Uterus (tissue), 4 donors: ENCODE results near the gene HTR1E. TPM values are rescaled to one million over a fixed set of nuclear protein-coding genes. Genes with fewer than 3 reads are reported as not detected.
"Not testable (repeated sequence)": the region's sequence is repeated elsewhere in the genome, so short reads cannot be mapped to it uniquely, and the experiment has no call there.

Experiments
- DNase-seq, 2 donors: peaks; one replicate each; pipeline ENCODE4 v3.0.0-alpha.2; 2019 to 2020
- H3K27ac ChIP-seq, 2 donors: fragments of 200-600 bp; sonication (generic); 1 replicate in 1 of 2; 2 replicates in 1 of 2; pipeline ENCODE4 v1.5.1; 2016 to 2018
- H3K27me3 ChIP-seq, 2 donors: fragments of 200-600 bp; sonication (generic); one replicate each; pipeline ENCODE4 v1.5.1; 2018 to 2019; ENCODE audit warnings: control low read depth in 1 of 2
- H3K36me3 ChIP-seq, 2 donors: fragments of 200-600 bp; sonication (generic); one replicate each; pipeline ENCODE4 v1.5.1; 2019; ENCODE audit warnings: control low read depth in 1 of 2
- H3K4me1 ChIP-seq, 2 donors: fragments of 200-600 bp; sonication (generic); one replicate each; pipeline ENCODE4 v1.5.1; 2018 to 2019; ENCODE audit warnings: control low read depth in 1 of 2
- H3K4me3 ChIP-seq, 2 donors: fragments of 200-600 bp; sonication (generic); 1 replicate in 1 of 2; 2 replicates in 1 of 2; pipeline ENCODE4 v1.5.1; 2018 to 2019; ENCODE audit warnings: mild to moderate bottlenecking in 1 of 2
- H3K9me3 ChIP-seq, 2 donors: fragments of 200-600 bp; sonication (generic); one replicate each; pipeline ENCODE4 v1.5.1; 2019; ENCODE audit warnings: control low read depth in 1 of 2
- POLR2A ChIP-seq, 2 donors: fragments of 450-650 bp; IDR thresholded peaks; one replicate each; pipeline ENCODE4 v1.6.1; 2016; ENCODE audit warnings: antibody characterized with exemption in 2 of 2, mild to moderate bottlenecking in 1 of 2, moderate library complexity in 1 of 2
- intact Hi-C: fragments of 100-400 bp; cut with DNase I; formaldehyde crosslinking; loops from one replicate; pipeline ENCODE4 v1.15.1; 2023; ENCODE audit warnings: low total_unique reads
- total RNA-seq, 4 donors: library from RNA; depleted of rRNA in 3 of 4; stranded (reverse); fragments of >200 nt in 3 of 4; gene quantifications; one replicate each; pipeline versions ENCODE4 v1.1.0 to v1.2.4, GENCODE V29; 2014 to 2023
- TF ChIP-seq, protein P1 (sequence below), 4 experiments: fragments of 200-600 bp in 2 of 4; fragments of 450-650 bp in 2 of 4; sonication (generic) in 2 of 4; IDR thresholded peaks; one replicate each; pipeline ENCODE4 v1.5.1; 2016 to 2019; ENCODE audit warnings: antibody characterized with exemption in 4 of 4, mild to moderate bottlenecking in 2 of 4, moderate library complexity in 1 of 4
- donor health status: DM: yes; HTN: yes; CAD: no.

Gene HTR1E, protein sequence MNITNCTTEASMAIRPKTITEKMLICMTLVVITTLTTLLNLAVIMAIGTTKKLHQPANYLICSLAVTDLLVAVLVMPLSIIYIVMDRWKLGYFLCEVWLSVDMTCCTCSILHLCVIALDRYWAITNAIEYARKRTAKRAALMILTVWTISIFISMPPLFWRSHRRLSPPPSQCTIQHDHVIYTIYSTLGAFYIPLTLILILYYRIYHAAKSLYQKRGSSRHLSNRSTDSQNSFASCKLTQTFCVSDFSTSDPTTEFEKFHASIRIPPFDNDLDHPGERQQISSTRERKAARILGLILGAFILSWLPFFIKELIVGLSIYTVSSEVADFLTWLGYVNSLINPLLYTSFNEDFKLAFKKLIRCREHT
- total RNA-seq: 1 to 10 TPM in 1 of 4 donors, not detected in 3; 2.1 TPM

DNA sequence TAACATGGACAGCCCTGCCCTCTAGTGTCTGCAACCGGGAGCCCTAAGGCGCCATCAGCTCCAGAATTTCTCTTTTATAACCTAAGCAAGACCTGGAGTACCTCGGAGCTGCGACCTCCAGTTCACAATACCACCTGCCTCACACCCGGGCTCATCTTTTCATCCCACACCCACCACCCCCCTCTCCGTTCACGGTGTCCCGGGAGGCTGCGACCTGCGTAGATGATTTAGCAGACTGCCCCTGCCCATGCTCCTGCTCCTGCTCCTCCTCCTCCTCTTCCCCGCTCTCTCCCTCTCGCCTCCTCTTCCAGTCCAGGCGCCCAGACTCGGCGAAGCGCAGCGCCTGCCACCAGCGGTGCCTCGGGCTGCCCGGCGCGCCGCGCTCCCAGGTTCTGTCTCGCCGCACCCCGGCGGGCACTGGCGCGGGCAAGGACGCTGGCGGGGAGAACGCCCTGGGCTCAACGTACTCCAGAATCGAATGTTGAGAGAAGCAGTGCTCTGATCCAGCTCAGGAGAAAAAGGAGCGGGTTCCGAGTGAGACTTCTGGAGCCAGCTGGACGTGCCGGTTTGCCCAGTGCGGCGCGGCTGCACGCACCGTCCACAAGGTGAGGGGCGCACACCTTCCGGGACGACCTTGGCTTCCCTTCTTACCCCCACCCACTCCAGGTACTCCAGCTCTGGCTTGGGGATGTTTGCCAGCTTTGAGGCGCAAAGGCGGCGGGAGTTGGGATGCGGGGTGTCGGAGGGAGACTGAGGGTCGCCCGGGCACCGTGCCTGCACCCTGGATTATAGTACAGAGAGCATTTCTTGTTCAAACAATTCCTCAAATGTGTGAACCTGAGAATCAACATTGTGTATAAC is at the start of gene HTR1E:
Gene HTR1E (plus strand): TSS at position 310 of the 861 bp plus-strand sequence. CDS start 77,807 bp downstream, outside the sequence.
- H3K27ac ChIP-seq: peak within 1 kb of the TSS in 1 of 2 donors; percentile 53
- no peaks in the 10 kb centered on the region for H3K4me1 ChIP-seq
- peak; percentile 16 to 39 for DNase-seq
- no peaks in the 10 kb centered on the region for H3K27me3 ChIP-seq
- no peak for TF ChIP-seq POLR2A (IDR thresholded peaks at IDR 0.05)
- TF ChIP-seq, protein P1, sequence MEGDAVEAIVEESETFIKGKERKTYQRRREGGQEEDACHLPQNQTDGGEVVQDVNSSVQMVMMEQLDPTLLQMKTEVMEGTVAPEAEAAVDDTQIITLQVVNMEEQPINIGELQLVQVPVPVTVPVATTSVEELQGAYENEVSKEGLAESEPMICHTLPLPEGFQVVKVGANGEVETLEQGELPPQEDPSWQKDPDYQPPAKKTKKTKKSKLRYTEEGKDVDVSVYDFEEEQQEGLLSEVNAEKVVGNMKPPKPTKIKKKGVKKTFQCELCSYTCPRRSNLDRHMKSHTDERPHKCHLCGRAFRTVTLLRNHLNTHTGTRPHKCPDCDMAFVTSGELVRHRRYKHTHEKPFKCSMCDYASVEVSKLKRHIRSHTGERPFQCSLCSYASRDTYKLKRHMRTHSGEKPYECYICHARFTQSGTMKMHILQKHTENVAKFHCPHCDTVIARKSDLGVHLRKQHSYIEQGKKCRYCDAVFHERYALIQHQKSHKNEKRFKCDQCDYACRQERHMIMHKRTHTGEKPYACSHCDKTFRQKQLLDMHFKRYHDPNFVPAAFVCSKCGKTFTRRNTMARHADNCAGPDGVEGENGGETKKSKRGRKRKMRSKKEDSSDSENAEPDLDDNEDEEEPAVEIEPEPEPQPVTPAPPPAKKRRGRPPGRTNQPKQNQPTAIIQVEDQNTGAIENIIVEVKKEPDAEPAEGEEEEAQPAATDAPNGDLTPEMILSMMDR (IDR thresholded peaks at IDR 0.05): peak; percentile 34 to 75 (median 40)
- peak within 1 kb of the TSS; percentile 41 to 52 for H3K4me3 ChIP-seq
- H3K9me3 ChIP-seq: no peaks in the 10 kb centered on the region
- H3K36me3 ChIP-seq: no peaks in the 10 kb centered on the region
- intact Hi-C loops: no loop called here

DNA sequence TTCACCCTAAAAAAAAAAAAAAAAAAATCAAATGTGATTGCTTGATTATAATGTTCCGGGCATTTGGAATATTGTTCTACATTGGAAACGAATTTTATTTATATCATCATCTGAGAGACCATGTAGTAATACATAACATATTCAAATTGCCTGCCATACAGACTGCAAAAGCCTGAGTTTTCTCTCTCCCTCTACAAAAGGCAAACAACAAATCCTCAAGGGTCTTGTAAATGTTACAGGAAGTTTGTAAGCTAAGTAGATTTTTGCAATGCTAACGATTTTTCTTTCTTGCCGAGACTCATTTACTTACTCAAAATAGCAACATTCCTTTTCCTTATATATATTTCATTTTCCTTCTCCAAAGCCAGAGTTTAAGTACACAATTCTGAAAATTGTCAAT is 49.0 kb upstream of the HTR1E start:
- no peaks in the 10 kb centered on the region for H3K9me3 ChIP-seq
- no peaks in the 10 kb centered on the region for H3K27me3 ChIP-seq
- H3K36me3 ChIP-seq: no peaks in the 10 kb centered on the region
- intact Hi-C loops: no loop called here
- no peak overlapping the region for H3K27ac ChIP-seq
- DNase-seq: no peak
- TF ChIP-seq, protein P1 (IDR thresholded peaks at IDR 0.05): no peak
- TF ChIP-seq POLR2A (IDR thresholded peaks at IDR 0.05): no peak
- no peaks in the 10 kb centered on the region for H3K4me1 ChIP-seq
- H3K4me3 ChIP-seq: no peak overlapping the region

DNA sequence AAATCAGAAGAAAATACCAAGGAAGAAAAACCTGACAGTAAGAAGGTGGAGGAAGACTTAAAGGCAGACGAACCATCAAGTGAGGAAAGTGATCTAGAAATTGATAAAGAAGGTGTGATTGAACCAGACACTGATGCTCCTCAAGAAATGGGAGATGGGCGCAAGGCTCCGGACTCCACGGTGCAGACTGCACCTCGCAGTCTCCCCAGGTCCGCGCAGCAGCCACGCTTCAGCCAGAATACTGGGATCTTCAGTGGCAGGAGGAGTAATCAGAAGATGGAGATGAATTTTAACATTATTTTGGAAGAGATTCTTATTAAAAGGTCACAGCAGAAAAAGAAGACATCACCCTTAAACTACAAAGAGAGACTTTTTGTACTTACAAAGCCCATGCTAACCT is 40.1 kb upstream of the HTR1E start:
- H3K9me3 ChIP-seq, H3K27ac ChIP-seq, H3K4me1 ChIP-seq, H3K27me3 ChIP-seq, H3K36me3 ChIP-seq, intact Hi-C loops, H3K4me3 ChIP-seq, DNase-seq: not testable (repeated sequence)

DNA sequence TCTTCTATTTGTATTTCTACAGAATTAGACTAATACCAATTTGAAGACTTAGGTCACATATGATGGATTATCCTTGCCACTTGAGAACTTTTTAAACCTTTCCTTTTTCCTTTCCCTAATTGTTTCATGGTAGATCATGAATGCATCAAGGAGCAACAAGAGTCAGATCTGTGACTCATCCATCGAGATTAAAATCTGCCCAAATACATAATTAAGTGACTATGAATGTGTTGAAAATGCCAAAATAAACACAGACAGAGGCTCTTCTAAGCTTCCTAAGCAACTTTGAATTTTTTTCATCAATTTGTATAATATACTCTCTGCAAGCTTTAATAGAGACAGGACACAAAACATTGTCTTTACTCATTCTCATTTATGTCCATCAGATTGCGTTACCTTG is 23.5 kb upstream of the HTR1E start:
- H3K36me3 ChIP-seq: no peaks in the 10 kb centered on the region
- no peak for DNase-seq
- H3K4me1 ChIP-seq: no peaks in the 10 kb centered on the region
- H3K27ac ChIP-seq: no peak overlapping the region
- no peak for TF ChIP-seq POLR2A (IDR thresholded peaks at IDR 0.05)
- TF ChIP-seq, protein P1 (IDR thresholded peaks at IDR 0.05): no peak
- intact Hi-C loops: no loop called here
- no peaks in the 10 kb centered on the region for H3K9me3 ChIP-seq
- no peaks in the 10 kb centered on the region for H3K27me3 ChIP-seq
- H3K4me3 ChIP-seq: no peak overlapping the region

DNA sequence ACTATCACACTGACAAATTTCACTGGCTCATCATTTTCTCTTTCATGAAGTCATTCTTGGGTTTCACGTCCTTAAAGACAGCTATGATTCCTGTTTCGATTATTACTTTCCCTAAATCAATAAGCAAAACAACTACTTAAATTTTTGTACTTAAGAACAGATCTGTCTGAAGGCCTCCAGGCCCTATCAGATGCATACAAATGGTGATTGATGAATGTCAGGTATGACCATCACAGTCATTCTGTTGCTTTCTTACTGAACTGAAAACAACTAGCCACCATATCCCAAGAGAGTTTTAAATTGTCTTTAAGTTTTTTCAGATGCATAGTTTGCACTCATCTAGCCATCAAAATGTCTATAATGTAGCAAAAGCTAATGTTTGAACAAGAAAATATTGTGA is 20.9 kb upstream of the HTR1E start:
- H3K4me1 ChIP-seq: no peaks in the 10 kb centered on the region
- no peaks in the 10 kb centered on the region for H3K36me3 ChIP-seq
- H3K27ac ChIP-seq: no peak overlapping the region
- no peak for DNase-seq
- H3K27me3 ChIP-seq: no peaks in the 10 kb centered on the region
- intact Hi-C loops: no loop called here
- no peaks in the 10 kb centered on the region for H3K9me3 ChIP-seq
- no peak overlapping the region for H3K4me3 ChIP-seq
- TF ChIP-seq, protein P1 (IDR thresholded peaks at IDR 0.05): no peak

DNA sequence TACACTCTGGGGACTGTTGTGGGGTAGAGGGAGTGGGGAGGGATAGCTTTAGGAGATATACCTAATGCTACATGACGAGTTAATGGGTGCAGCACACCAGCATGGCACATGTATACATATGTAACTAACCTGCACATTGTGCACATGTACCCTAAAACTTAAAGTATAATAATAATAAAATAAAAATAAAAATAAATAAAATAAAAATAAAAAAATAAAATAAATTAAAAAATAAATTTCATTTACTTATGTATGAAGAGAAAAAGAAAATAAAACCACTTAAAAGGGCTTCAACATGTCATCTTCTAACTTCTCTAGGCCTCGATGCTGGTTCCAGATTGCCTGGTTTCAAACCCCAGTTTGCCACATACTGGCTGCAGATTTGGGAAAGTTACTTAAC is 10.2 kb upstream of the HTR1E start:
- H3K9me3 ChIP-seq, intact Hi-C loops, H3K27ac ChIP-seq, H3K27me3 ChIP-seq, H3K4me1 ChIP-seq, H3K4me3 ChIP-seq, DNase-seq, H3K36me3 ChIP-seq: not testable (repeated sequence)

DNA sequence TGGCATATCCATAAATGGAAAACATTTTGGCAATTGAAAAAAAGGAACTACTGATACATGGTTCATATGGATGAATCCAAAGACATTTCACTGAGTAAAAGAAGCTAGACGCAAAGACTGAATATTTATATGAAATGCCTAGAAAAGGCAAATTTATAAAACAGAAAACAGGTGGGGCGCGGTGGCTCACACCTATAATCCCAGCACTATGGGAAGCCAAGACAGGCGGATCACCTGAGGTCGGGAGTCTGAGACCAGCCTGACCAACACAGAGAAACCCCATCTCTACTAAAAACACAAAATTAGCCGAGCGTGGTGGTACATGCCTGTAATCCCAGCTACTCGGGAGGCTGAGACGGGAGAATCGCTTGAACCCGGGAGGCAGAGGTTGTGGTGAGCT is 9.5 kb upstream of the HTR1E start:
- intact Hi-C loops, H3K27me3 ChIP-seq, H3K4me3 ChIP-seq, DNase-seq, H3K27ac ChIP-seq, H3K9me3 ChIP-seq, H3K4me1 ChIP-seq, H3K36me3 ChIP-seq: not testable (repeated sequence)
